ENCODE results near the gene HPCA. TPM values are rescaled to one million over a fixed set of nuclear protein-coding genes. Genes with fewer than 3 reads are reported as not detected.

Gene HPCA
- total and polyA plus RNA-seq, 2 of the 4 experiments (the other 2 are of a cell fraction): 0.22 TPM; not detected in 1

DNA sequence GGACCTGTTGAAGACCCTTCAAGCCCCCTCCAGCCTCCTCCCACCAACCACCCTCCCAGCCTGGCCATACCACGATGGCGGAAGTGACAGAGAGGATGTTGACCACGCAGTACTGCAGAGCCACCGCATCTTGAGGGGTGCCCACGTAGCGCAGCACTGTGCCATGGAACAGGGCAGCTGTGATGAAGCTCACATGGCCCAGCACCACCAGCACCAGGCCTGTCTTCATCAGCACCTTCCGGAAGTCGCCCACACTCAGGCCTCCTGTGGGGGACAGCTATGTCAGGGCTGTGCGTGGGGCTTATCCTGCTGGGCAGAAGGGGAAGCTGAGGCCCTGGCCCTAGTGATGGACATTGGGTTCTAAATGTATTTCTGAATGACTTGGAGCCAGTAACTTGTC, 11.8 kb downstream of the HPCA start:
- no peak overlapping the region for H3K18ac ChIP-seq (ENCODE audit: low read depth, low read length)
- peaks cover 6% of the 10 kb centered on the region; the same call in 1 of the 2 replicates for H3K9me1 ChIP-seq (ENCODE audit: insufficient read depth, low read length)
- H2BK20ac ChIP-seq (ENCODE audit: low read depth, low read length): no peak overlapping the region
- dilution Hi-C loops (cut with HindIII; ENCODE audit: low sequenced_read_pairs, unreplicated experiment): no loop called here
- no peak overlapping the region for H3K4ac ChIP-seq (ENCODE audit: low read depth, low read length)
- H3K4me1 ChIP-seq (ENCODE audit: control insufficient read depth, insufficient read depth, low read length): peaks cover 2% of the 10 kb centered on the region; the same call in 1 of the 2 replicates
- H2AK9ac ChIP-seq (replicated peaks; ENCODE audit: low read depth, low read length, poor library complexity): no peak overlapping the region
- H3K9me3 ChIP-seq (ENCODE audit: control insufficient read depth, insufficient read depth, low read length): no peaks in the 10 kb centered on the region
- CTCF ChIA-PET: no interaction called here
- H3K14ac ChIP-seq (replicated peaks; ENCODE audit: low read depth, low read length): no peak overlapping the region
- 92% methylated on average over 6 of the region's 9 CpGs; no CpG with 5 or more reads in 1 of the 2 experiments for WGBS, 2 experiments (ENCODE audit: extremely low coverage in 2 of 2, insufficient read length in 1 of 2)
- BruUV-seq (replicated peaks): no TSS peak
- no peak overlapping the region for H4K5ac ChIP-seq (ENCODE audit: low read depth, low read length)
- H3K27ac ChIP-seq (ENCODE audit: insufficient read depth, low read length): no peak overlapping the region
- H3K36me3 ChIP-seq (ENCODE audit: control insufficient read depth, insufficient read depth, low read length): peaks cover 1% of the 10 kb centered on the region; the same call in 1 of the 2 replicates
- no peak overlapping the region for H2BK5ac ChIP-seq (ENCODE audit: low read depth, low read length, poor library complexity, severe bottlenecking)
- TF ChIP-seq CEBPB (IDR thresholded peaks at IDR 0.05; ENCODE audit: low read depth, low read length) (no peak), NFE2L2 (IDR thresholded peaks at IDR 0.05; ENCODE audit: low read depth, low read length) (no peak), SMC3 (IDR thresholded peaks at IDR 0.05; ENCODE audit: low read depth, low read length) (no peak), RCOR1 (IDR thresholded peaks at IDR 0.05; ENCODE audit: insufficient replicate concordance, low read length) (no peak), POLR2A (IDR thresholded peaks at IDR 0.05; ENCODE audit: low read depth, low read length) (no peak), CHD1 (IDR thresholded peaks at IDR 0.05; ENCODE audit: low read depth, low read length) (no peak), RAD21 (IDR thresholded peaks at IDR 0.05; ENCODE audit: low read length) (no peak), MAZ (IDR thresholded peaks at IDR 0.05; ENCODE audit: borderline replicate concordance, low read depth, low read length) (no peak), MAFK (IDR thresholded peaks at IDR 0.05; ENCODE audit: low read depth, low read length) (no peak), RFX5 (IDR thresholded peaks at IDR 0.05; ENCODE audit: low read depth, low read length) (no peak), BHLHE40 (IDR thresholded peaks at IDR 0.05; ENCODE audit: low read depth, low read length) (no peak), MXI1 (IDR thresholded peaks at IDR 0.05; ENCODE audit: borderline replicate concordance, low read depth, low read length) (no peak), FOS (IDR thresholded peaks at IDR 0.05; ENCODE audit: low read depth, low read length) (no peak)
- TF ChIP-seq, protein P1, sequence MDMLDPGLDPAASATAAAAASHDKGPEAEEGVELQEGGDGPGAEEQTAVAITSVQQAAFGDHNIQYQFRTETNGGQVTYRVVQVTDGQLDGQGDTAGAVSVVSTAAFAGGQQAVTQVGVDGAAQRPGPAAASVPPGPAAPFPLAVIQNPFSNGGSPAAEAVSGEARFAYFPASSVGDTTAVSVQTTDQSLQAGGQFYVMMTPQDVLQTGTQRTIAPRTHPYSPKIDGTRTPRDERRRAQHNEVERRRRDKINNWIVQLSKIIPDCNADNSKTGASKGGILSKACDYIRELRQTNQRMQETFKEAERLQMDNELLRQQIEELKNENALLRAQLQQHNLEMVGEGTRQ (IDR thresholded peaks at IDR 0.05; ENCODE audit: low read depth, low read length): no peak
- TF ChIP-seq, protein P2, sequence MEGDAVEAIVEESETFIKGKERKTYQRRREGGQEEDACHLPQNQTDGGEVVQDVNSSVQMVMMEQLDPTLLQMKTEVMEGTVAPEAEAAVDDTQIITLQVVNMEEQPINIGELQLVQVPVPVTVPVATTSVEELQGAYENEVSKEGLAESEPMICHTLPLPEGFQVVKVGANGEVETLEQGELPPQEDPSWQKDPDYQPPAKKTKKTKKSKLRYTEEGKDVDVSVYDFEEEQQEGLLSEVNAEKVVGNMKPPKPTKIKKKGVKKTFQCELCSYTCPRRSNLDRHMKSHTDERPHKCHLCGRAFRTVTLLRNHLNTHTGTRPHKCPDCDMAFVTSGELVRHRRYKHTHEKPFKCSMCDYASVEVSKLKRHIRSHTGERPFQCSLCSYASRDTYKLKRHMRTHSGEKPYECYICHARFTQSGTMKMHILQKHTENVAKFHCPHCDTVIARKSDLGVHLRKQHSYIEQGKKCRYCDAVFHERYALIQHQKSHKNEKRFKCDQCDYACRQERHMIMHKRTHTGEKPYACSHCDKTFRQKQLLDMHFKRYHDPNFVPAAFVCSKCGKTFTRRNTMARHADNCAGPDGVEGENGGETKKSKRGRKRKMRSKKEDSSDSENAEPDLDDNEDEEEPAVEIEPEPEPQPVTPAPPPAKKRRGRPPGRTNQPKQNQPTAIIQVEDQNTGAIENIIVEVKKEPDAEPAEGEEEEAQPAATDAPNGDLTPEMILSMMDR (conservative IDR thresholded peaks at IDR 0.05; ENCODE audit: low read depth, low read length): no peak
- TF ChIP-seq, protein P3, sequence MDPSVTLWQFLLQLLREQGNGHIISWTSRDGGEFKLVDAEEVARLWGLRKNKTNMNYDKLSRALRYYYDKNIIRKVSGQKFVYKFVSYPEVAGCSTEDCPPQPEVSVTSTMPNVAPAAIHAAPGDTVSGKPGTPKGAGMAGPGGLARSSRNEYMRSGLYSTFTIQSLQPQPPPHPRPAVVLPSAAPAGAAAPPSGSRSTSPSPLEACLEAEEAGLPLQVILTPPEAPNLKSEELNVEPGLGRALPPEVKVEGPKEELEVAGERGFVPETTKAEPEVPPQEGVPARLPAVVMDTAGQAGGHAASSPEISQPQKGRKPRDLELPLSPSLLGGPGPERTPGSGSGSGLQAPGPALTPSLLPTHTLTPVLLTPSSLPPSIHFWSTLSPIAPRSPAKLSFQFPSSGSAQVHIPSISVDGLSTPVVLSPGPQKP (IDR thresholded peaks at IDR 0.05; ENCODE audit: borderline replicate concordance, low read depth, low read length): no peak
- H4K91ac ChIP-seq (ENCODE audit: insufficient read depth, low read depth, low read length): no peak overlapping the region
- H2BK120ac ChIP-seq (ENCODE audit: low read depth, low read length): no peak overlapping the region
- no peak overlapping the region for H2AK5ac ChIP-seq (ENCODE audit: low read depth, low read length)
- H3K23ac ChIP-seq (ENCODE audit: low read depth, low read length): no peak overlapping the region
- intact Hi-C loops (cut with micrococcal nuclease): no loop called here
- no peak overlapping the region for H3K4me3 ChIP-seq (ENCODE audit: insufficient read depth, low read depth, low read length)
- ATAC-seq (ENCODE audit: low read depth) (no peak), DNase-seq (no peak)
- no peak overlapping the region for H3K9ac ChIP-seq (ENCODE audit: low read depth, low read length)
- no peak overlapping the region for H4K8ac ChIP-seq (ENCODE audit: low read depth in 2 of 2, low read length in 2 of 2)
- in situ Hi-C loops (cut with MboI; ENCODE audit: low sequenced_read_pairs): no loop called here
- H4K20me1 ChIP-seq (ENCODE audit: insufficient read depth, low read length): no peaks in the 10 kb centered on the region
- peaks cover 5% of the 10 kb centered on the region for H3K27me3 ChIP-seq (ENCODE audit: control insufficient read depth, insufficient read depth, low read length)
- no peak overlapping the region for H2BK15ac ChIP-seq (ENCODE audit: low read depth, low read length)
- H2AFZ ChIP-seq (replicated peaks; ENCODE audit: low read length, poor library complexity): no peak overlapping the region
- peaks cover 0 to 9% of the 10 kb centered on the region in 2 experiments; a peak in 1 of 4 replicates for H3K79me1 ChIP-seq (ENCODE audit: low read depth in 1 of 2, low read length in 2 of 2)
- H3K56ac ChIP-seq (ENCODE audit: extremely low read depth, insufficient read depth, low read length): no peak overlapping the region
- no peak overlapping the region for H3K4me2 ChIP-seq (ENCODE audit: low read depth, low read length)
- POLR2A ChIA-PET (ENCODE audit: unreplicated experiment): no interaction called here

Data from IMR-90 (cell line).